Dermis microvascular lymphatic vessel endothelial cell (primary cell): ENCODE data around the gene SRGAP3. TPM values are rescaled to one million over a fixed set of nuclear protein-coding genes. Genes with fewer than 3 reads are reported as not detected.
"Not testable (repeated sequence)": the region's sequence is repeated elsewhere in the genome, so short reads cannot be mapped to it uniquely, and the experiment has no call there.

Experiments
- DNase-seq, 2 donors: peaks; one replicate each; pipeline versions ENCODE4 v3.0.0 to v3.0.0-alpha.2; 2010; ENCODE audit warnings: low read depth in 2 of 2
- total RNA-seq: library from RNA; depleted of rRNA; stranded (reverse); fragments of >200 nt; gene quantifications from 2 replicates; pipeline ENCODE4 v1.2.1, GENCODE V29; 2014

Gene SRGAP3
- 1.0 and 2.3 TPM in 2 replicates for total RNA-seq

GRCh38 chr3:9249273-9250192, at the start of gene SRGAP3:
SRGAP3 (minus strand) TSS chr3:9249646; CDS start chr3:9248951, 695 bp downstream.
- DNase-seq = peak; percentile 86 to 88

- no peak for DNase-seq
Observed at GRCh38 chr3:9298236-9298635, 48.8 kb upstream of the SRGAP3 start.

GRCh38 chr3:9296241-9296640, 46.8 kb upstream of the SRGAP3 start:
- DNase-seq = no peak

- DNase-seq = no peak
Observed at GRCh38 chr3:9295007-9295406, 45.6 kb upstream of the SRGAP3 start.

DNA sequence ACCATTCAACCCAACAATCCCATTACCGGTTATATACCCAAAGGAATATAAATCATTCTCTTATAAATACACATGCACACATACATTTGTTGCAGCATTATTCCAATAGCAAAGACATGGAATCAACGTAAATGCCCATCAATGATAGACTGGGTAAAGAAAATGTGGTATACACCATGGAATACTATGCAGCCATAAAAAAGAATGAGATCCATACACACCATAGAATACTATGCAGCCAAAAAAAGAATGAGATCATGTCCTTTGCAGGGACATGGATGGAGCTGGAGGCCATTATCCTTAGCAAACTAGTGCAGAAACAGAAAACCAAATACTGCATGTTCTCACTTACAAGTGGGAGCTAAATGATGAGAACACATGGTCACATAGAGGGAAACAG, 44.5 kb upstream of the SRGAP3 start:
- not testable (repeated sequence) for DNase-seq

- no peak for DNase-seq
Observed at GRCh38 chr3:9293076-9293475, 43.6 kb upstream of the SRGAP3 start.

GRCh38 chr3:9292516-9292915, 43.1 kb upstream of the SRGAP3 start:
- DNase-seq = no peak

DNA sequence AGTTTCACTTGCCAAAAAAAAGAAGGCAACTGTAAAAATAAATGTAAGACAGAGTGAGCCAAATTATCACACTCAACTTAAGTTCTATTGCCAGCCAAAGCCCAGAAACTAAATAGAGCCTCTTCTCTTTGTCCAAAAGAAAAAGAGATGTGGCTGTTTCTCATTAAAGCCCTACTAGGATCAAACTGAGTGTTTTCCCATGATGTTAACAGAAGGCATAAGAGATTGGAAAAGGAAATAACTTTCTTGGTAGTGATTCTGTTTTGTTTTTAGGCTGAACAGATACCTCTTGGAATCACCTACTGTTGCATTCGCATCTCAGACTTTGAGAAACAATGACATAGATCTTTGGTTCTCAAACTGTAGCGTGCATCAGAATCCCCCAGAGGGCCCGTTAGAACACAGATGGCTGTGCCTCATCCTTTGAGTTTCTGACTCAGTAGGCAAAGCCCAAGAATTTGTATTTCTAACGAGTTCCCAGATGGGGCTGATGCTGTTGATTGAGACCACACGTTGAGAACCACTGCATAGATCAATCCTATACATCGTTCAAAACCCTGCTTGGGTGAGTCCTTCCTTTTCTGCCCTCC, 42.5 kb upstream of the SRGAP3 start:
- DNase-seq = no peak

DNA sequence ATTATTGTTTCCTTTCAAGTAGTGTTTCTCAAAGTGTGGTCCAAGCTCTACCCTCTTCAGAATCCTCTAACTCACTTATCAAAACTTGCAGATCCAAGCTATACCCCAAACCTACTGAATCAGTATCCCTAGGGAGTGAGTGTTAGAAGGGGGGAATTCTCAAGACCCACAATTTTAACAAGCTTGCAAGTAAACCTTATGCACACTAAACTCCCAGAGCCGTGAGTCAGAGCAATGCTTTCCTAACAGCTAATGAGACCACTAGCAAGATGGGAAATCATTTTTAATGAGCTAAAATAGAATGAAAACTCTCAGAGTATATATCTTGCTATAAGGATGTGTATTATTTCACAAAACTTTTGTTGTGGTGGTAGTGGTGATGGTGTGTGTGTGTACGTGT, 41.1 kb upstream of the SRGAP3 start:
- DNase-seq = no peak

GRCh38 chr3:9281533-9281932, 32.1 kb upstream of the SRGAP3 start:
- DNase-seq = not testable (repeated sequence)

DNA sequence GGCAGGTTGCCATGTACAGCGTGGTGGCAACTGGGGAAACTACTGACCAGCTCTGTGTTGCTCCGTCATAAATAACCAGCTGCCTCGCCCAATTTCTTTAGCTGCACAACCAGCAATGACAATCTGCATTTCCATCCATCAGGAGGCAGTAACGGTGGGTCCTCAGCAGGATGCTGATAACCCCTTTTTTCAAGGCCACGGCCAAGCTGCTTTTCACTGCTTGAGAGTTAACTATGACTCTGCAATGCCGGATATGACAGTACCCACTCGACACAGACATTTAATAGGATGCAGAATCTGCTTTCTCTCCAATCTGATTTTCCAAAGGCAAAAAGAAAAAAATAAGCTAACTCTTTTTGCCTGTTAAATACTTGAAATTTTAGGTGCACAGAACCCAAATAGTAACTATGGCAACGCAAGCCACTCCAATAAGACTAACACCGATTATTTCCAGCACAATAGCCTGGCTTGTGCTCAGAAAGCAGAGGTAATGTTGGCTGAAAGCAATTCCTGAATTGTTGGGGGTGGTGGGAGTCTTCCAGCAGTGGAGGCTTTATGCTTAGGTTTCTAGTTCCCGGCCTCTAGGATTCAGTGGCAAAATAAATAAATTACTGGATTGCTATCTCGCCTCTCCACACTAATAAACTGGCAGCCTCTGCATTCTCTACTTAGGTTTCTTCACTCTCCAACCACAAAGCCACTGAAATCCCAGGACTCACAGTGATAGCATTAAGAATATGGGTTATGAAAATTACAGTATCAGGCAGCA, 31.2 kb upstream of the SRGAP3 start:
- DNase-seq = peak in 1 of 2 donors; percentile 37

- no peak for DNase-seq
Observed at GRCh38 chr3:9279966-9280365, 30.5 kb upstream of the SRGAP3 start.

- DNase-seq = no peak
Observed at GRCh38 chr3:9278498-9278897, 29.1 kb upstream of the SRGAP3 start.

- no peak for DNase-seq
Observed at GRCh38 chr3:9278085-9278484, 28.6 kb upstream of the SRGAP3 start.

DNA sequence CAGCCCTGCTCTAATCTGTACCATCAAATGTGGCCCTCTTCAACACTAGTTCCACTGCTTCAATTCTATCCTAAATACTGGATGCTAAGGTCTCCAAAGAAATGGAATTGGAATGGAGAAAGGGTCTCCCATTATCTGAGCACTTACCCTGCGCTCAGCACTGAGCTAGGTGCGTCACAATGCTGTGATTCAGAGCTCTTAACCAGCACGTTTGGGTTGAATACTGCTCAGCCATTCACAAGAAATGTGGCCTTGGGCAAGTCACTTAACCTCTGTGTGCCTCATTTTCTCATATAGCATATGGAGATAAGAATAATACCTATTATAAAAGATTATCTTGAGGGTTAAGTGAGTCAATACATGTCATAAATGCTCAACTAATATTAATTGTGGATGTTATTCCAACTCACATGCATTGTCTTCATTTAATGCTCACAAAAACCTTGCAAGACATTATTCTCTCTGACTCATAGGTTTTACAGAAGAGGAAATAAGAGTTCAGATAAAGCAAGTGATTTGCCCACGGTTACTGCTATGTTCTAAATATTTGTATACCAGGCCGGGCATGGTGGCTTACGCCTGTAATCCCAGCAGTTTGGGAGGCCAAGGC, 27.4 kb upstream of the SRGAP3 start:
- no peak for DNase-seq

DNA sequence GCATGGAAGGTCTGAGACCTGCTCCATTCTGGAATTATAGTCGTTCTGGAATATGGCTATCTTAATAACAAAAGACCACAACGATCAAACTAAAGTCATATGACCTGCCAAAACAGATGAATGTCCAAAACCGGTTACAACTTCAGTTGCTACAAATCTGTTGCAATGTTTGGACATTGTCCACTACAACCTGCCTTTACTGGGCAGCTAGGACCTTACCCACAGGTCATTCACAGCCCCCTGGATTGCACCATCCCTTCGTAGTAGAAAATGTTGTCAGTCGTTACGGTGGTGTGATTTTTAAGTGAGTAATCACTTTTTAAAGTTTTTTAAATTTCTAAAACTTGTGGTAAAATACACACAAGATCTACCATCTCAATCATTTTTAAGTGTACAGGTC, 22.5 kb upstream of the SRGAP3 start:
- no peak for DNase-seq

GRCh38 chr3:9270704-9271103, 21.3 kb upstream of the SRGAP3 start:
- no peak for DNase-seq

- DNase-seq = no peak
Observed at GRCh38 chr3:9266716-9267115, 17.3 kb upstream of the SRGAP3 start.

- DNase-seq = no peak
Observed at GRCh38 chr3:9260305-9260704, 10.9 kb upstream of the SRGAP3 start.

- DNase-seq = no peak
Observed at GRCh38 chr3:9257092-9257491, 7.6 kb upstream of the SRGAP3 start.

- DNase-seq = no peak
Observed at GRCh38 chr3:9255976-9256375, 6.5 kb upstream of the SRGAP3 start.

GRCh38 chr3:9254764-9255163, 5.3 kb upstream of the SRGAP3 start:
- no peak for DNase-seq
